BLaER1 treated with 17β-estradiol and CSF1 and Interleukin-3, amounts not matched to agents 10 nM and 100 nM (cell line): ENCODE measurements around the gene GMNN.
"Not testable (repeated sequence)": the region's sequence is repeated elsewhere in the genome, so short reads cannot be mapped to it uniquely, and the experiment has no call there.

Experiments used
- H3K27ac ChIP-seq, 11 experiments: shearing (Covaris generic); formaldehyde crosslinking; 2 replicates each; pipeline ENCODE4 v1.8.1; 2022
- H3K27me3 ChIP-seq, 11 experiments: shearing (Covaris generic); formaldehyde crosslinking; 2 replicates each; pipeline ENCODE4 v1.8.1; 2022
- H3K36me3 ChIP-seq, 11 experiments: shearing (Covaris generic); formaldehyde crosslinking; 2 replicates each; pipeline ENCODE4 v1.8.1; 2022
- H3K4me1 ChIP-seq, 10 experiments: shearing (Covaris generic); formaldehyde crosslinking; 2 replicates each; pipeline ENCODE4 v1.8.1; 2022
- H3K4me2 ChIP-seq, 11 experiments: shearing (Covaris generic); formaldehyde crosslinking; 2 replicates each; pipeline ENCODE4 v1.8.1; 2022
- H3K4me3 ChIP-seq, 10 experiments: shearing (Covaris generic); formaldehyde crosslinking; 2 replicates each; pipeline ENCODE4 v1.8.1; 2022
- H3K9ac ChIP-seq, 11 experiments: shearing (Covaris generic); formaldehyde crosslinking; 2 replicates each; pipeline ENCODE4 v1.8.1; 2022
- H3K9me3 ChIP-seq, 11 experiments: shearing (Covaris generic); formaldehyde crosslinking; replicated peaks in 1 of 11; 2 replicates each; pipeline ENCODE4 v1.8.1; 2022
- H4K20me1 ChIP-seq, 11 experiments: shearing (Covaris generic); formaldehyde crosslinking; 2 replicates each; pipeline ENCODE4 v1.8.1; 2022
- Cebpa-rat ChIP-seq, 11 experiments: shearing (Covaris generic); IDR thresholded peaks; 2 replicates each; pipeline ENCODE4 v1.8.1; 2022

Gene GMNN

DNA sequence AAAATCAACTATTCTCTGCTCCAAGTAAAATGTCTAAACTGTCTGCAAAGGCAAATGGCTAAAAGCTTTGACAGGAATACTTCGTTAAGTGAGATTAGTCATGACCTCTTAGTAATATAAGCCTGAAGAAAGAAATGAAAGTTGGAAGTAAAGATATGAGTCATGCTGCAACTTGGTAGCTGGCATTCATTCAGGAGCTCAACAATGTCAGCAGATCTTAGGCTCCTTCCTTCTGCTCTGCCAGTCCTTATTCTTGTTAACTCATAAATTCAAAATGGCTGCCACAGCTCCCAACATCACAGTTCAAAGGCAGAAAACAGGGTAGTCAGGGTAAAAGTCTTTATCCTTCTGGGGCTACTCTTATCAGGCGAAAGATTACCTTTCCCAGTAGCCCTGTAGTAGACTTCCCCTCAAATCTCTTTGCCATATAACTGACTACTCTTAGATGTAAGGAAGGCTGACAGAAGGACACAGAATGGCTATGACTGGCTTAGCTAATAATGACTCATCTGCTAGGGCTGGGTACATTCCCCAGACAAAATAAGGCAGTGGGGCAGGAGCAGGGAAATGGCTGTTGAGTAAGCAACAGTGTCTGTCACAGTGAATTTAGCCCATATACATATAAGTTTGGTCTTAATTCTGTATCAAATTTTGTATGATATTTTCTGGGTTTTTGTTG is 31.3 kb upstream of the GMNN start:
- H3K36me3 ChIP-seq = no peaks in the 10 kb centered on the region
- no peak for TF ChIP-seq Cebpa-rat (IDR thresholded peaks at IDR 0.05)
- no peaks in the 10 kb centered on the region for H3K27me3 ChIP-seq
- H3K4me2 ChIP-seq = peak overlapping the region in 7 of 11 experiments; percentile 0 to 88 (median 65); a peak in 11 of 22 replicates
- peak overlapping the region in 3 of 10 experiments; percentile 2 to 20 (median 16); a peak in 2 of 20 replicates for H3K4me3 ChIP-seq
- no peaks in the 10 kb centered on the region for H4K20me1 ChIP-seq
- peaks cover 0 to 78% (median 16%) of the 10 kb centered on the region in 10 experiments; a peak in 10 of 20 replicates for H3K4me1 ChIP-seq
- H3K9me3 ChIP-seq = peaks cover 0 to 5% (median 0%) of the 10 kb centered on the region in 11 experiments; a peak in 1 of 22 replicates
- H3K27ac ChIP-seq = peak overlapping the region in 8 of 11 experiments; percentile 15 to 97 (median 86); a peak in 15 of 22 replicates
- H3K9ac ChIP-seq = peak overlapping the region in 5 of 11 experiments; percentile 64 to 80 (median 79); a peak in 10 of 22 replicates

DNA sequence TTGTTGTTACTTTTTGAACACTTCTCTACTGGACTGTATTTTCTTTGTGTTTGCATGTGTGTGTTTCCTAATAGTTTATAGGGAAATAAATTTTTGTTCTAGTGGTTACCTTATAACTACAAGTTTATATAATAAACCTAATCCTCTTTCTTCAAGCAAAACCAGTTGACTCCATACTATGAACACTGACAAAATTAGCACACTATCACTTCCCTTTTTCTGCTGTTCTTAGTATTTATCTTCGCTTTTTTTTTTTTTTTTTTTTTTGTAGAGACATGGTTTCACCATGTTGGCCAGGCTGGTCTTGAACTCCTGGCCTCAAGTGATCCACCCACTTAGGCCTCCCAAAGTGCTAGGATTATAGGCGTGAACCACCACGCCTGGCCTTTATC is 30.8 kb upstream of the GMNN start:
- Histone ChIP-seq H3K9ac (peak overlapping the region in 5 of 11 experiments; percentile 64 to 80 (median 79); a peak in 9 of 22 replicates), H3K4me3 (peak overlapping the region in 1 of 10 experiments; percentile 10; a peak in 1 of 20 replicates), H3K9me3 (peaks cover 0 to 5% (median 0%) of the 10 kb centered on the region in 11 experiments; a peak in 1 of 22 replicates), H4K20me1 (no peaks in the 10 kb centered on the region), H3K4me2 (peak overlapping the region in 7 of 11 experiments; percentile 0 to 88 (median 65); a peak in 11 of 22 replicates), H3K36me3 (no peaks in the 10 kb centered on the region), H3K4me1 (peaks cover 0 to 78% (median 16%) of the 10 kb centered on the region in 10 experiments; a peak in 10 of 20 replicates), H3K27me3 (no peaks in the 10 kb centered on the region), H3K27ac (peak overlapping the region in 6 of 11 experiments; percentile 54 to 97 (median 92); a peak in 12 of 22 replicates)
- no peak for TF ChIP-seq Cebpa-rat (IDR thresholded peaks at IDR 0.05)

- H3K9ac ChIP-seq = peak overlapping the region in 2 of 11 experiments; percentile 57 to 80; a peak in 2 of 22 replicates
- H3K4me1 ChIP-seq = peaks cover 0 to 81% (median 16%) of the 10 kb centered on the region in 10 experiments; a peak in 10 of 20 replicates
- H4K20me1 ChIP-seq = no peaks in the 10 kb centered on the region
- no peak for TF ChIP-seq Cebpa-rat (IDR thresholded peaks at IDR 0.05)
- no peak overlapping the region for H3K4me3 ChIP-seq
- H3K27me3 ChIP-seq = no peaks in the 10 kb centered on the region
- H3K4me2 ChIP-seq = peak overlapping the region in 5 of 11 experiments; percentile 37 to 88 (median 82); a peak in 9 of 22 replicates
- peak overlapping the region in 5 of 11 experiments; percentile 81 to 97 (median 93); a peak in 9 of 22 replicates for H3K27ac ChIP-seq
- H3K9me3 ChIP-seq = peaks cover 0 to 5% (median 0%) of the 10 kb centered on the region in 11 experiments; a peak in 1 of 22 replicates
- no peaks in the 10 kb centered on the region for H3K36me3 ChIP-seq
Measured at GRCh38 chr6:24744911-24745310, 29.8 kb upstream of the GMNN start.

DNA sequence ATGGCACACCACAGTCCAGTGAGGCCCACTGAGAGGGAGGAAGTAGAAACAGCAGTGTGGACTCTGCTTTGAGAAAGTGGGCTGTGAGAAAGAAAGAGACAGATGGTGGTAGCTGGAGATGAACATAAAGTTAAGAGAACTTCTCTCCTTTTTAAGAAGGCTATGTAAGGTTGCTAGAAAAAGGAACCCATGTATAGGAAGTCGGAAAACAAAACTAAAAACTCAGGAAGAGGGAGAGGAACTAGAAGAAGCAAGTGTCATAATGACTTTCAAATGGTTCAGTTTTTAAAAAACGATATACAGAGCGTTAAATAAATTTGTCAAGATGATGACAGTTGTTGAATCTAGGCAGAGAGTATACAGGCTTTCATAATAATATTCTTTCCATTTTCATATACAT is 25.4 kb upstream of the GMNN start:
- Histone ChIP-seq H3K4me3 (no peak overlapping the region), H3K4me2 (peak overlapping the region in 4 of 11 experiments; percentile 2 to 81 (median 63); a peak in 7 of 22 replicates), H3K36me3 (no peaks in the 10 kb centered on the region)

DNA sequence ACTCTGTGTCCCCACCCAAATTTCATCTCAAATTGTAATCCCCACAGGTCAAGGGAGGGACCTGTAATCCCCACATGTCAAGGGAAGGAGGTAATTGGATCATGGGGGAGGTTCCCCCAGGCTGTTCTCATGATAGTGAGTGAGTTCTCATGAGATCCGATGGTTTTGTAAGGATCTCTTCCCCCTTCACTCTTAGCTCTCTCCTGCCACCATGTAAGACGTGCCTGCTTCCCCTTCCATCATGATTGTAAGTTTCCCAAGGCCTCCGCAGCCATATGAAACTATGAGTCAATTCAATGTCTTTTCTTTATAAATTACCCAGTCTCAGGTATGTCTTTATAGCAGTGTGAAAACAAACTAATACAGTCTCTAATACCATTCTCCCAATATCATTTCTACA is 23.9 kb upstream of the GMNN start:
- H3K27me3 ChIP-seq, H3K27ac ChIP-seq, H3K36me3 ChIP-seq, H4K20me1 ChIP-seq, H3K4me3 ChIP-seq, H3K9ac ChIP-seq, H3K4me2 ChIP-seq: not testable (repeated sequence)
- Histone ChIP-seq H3K4me1 (peaks cover 0 to 45% (median 0%) of the 10 kb centered on the region in 10 experiments; a peak in 7 of 20 replicates), H3K9me3 (peaks cover 4 to 17% (median 10%) of the 10 kb centered on the region in 11 experiments; a peak in 8 of 22 replicates)

More for the DNA sequence above, 25.4 kb upstream of the GMNN start:
- Histone ChIP-seq H3K4me1 (peaks cover 0 to 61% (median 2%) of the 10 kb centered on the region in 10 experiments; a peak in 9 of 20 replicates), H3K9ac (no peak overlapping the region; a peak in 1 of 22 replicates), H3K27ac (peak overlapping the region in 4 of 11 experiments; percentile 30 to 77 (median 56); a peak in 7 of 22 replicates), H4K20me1 (no peaks in the 10 kb centered on the region), H3K9me3 (peaks cover 1 to 13% (median 7%) of the 10 kb centered on the region in 11 experiments; a peak in 6 of 22 replicates), H3K27me3 (no peaks in the 10 kb centered on the region)
- no peak for TF ChIP-seq Cebpa-rat (IDR thresholded peaks at IDR 0.05)

DNA sequence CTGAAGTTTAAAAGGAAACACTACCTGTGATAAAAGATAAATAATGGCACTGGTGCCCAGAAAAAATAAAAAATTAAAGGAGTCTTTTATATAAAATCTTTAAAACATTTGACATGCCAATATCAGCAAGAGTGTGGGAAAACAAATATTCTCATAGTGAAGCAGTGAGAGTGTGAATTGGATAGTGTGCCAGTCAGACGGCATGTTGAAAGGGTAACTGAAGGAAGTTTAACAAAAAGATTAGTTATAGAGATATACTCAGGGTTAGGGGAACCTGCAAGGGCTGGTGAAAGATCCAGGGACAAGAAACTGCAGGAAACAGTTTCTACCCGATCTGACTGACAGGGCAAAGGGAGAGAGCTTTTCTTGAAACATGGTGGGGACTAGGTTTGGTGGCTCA is 22.2 kb upstream of the GMNN start:
- no peak overlapping the region for H3K9ac ChIP-seq
- H3K4me1 ChIP-seq = peaks cover 0 to 44% (median 0%) of the 10 kb centered on the region in 10 experiments; a peak in 7 of 20 replicates
- no peaks in the 10 kb centered on the region for H3K27me3 ChIP-seq
- H3K27ac ChIP-seq = no peak overlapping the region
- no peaks in the 10 kb centered on the region for H3K36me3 ChIP-seq
- peaks cover 4 to 17% (median 10%) of the 10 kb centered on the region in 11 experiments; a peak in 8 of 22 replicates for H3K9me3 ChIP-seq
- TF ChIP-seq Cebpa-rat (IDR thresholded peaks at IDR 0.05) = no peak
- H3K4me2 ChIP-seq = no peak overlapping the region
- no peak overlapping the region for H3K4me3 ChIP-seq
- H4K20me1 ChIP-seq = no peaks in the 10 kb centered on the region

GRCh38 chr6:24752917-24753492 is 21.7 kb upstream of the GMNN start:
- no peak overlapping the region for H3K4me3 ChIP-seq
- H3K9me3 ChIP-seq = peaks cover 4 to 17% (median 10%) of the 10 kb centered on the region in 11 experiments; a peak in 8 of 22 replicates
- no peaks in the 10 kb centered on the region for H3K36me3 ChIP-seq
- H4K20me1 ChIP-seq = no peaks in the 10 kb centered on the region
- H3K27me3 ChIP-seq = no peaks in the 10 kb centered on the region
- H3K4me1 ChIP-seq = peaks cover 0 to 45% (median 0%) of the 10 kb centered on the region in 10 experiments; a peak in 7 of 20 replicates
- TF ChIP-seq Cebpa-rat (IDR thresholded peaks at IDR 0.05) = peak in 3 of 11 experiments; percentile 14 to 22 (median 20); a peak in 3 of 22 replicates
- H3K9ac ChIP-seq = no peak overlapping the region
- H3K27ac ChIP-seq = no peak overlapping the region
- H3K4me2 ChIP-seq = peak overlapping the region in 1 of 11 experiments; percentile 8; a peak in 1 of 22 replicates

- Histone ChIP-seq H4K20me1 (no peaks in the 10 kb centered on the region), H3K4me2 (no peak overlapping the region), H3K9ac (no peak overlapping the region), H3K27ac (no peak overlapping the region), H3K4me3 (no peak overlapping the region), H3K36me3 (no peaks in the 10 kb centered on the region), H3K27me3 (no peaks in the 10 kb centered on the region), H3K9me3 (peaks cover 4 to 17% (median 10%) of the 10 kb centered on the region in 11 experiments; a peak in 8 of 22 replicates), H3K4me1 (peaks cover 0 to 45% (median 0%) of the 10 kb centered on the region in 10 experiments; a peak in 7 of 20 replicates)
- no peak for TF ChIP-seq Cebpa-rat (IDR thresholded peaks at IDR 0.05)
Measured at GRCh38 chr6:24753545-24753944, 21.2 kb upstream of the GMNN start.

GRCh38 chr6:24754378-24754777 is 20.4 kb upstream of the GMNN start:
- Histone ChIP-seq H3K4me1 (peaks cover 0 to 40% (median 0%) of the 10 kb centered on the region in 10 experiments; a peak in 6 of 20 replicates), H3K9me3 (peaks cover 4 to 17% (median 10%) of the 10 kb centered on the region in 11 experiments; a peak in 8 of 22 replicates)
- H3K4me3 ChIP-seq, H3K9ac ChIP-seq, H3K4me2 ChIP-seq, H4K20me1 ChIP-seq, H3K36me3 ChIP-seq, H3K27ac ChIP-seq, H3K27me3 ChIP-seq: not testable (repeated sequence)
